Right kidney (tissue), 9 donors: ENCODE data around the gene DUSP22.
"Not testable (repeated sequence)": the region's sequence is repeated elsewhere in the genome, so short reads cannot be mapped to it uniquely, and the experiment has no call there.

Experiments used
- DNase-seq: peaks from one replicate; pipeline ENCODE4 v3.0.0-alpha.2; 2016
- long read RNA-seq, 8 donors: transcript quantifications; one replicate each; lab custom pipeline, GENCODE V29; 2026

The DUSP22 gene
- long read RNA-seq, donor 1, partial matches to known transcripts: 0 of 8 reads
- long read RNA-seq, donor 1, other reads (novel, unspliced or antisense): 0 of 8 reads
- long read RNA-seq, donor 2, partial matches to known transcripts: 0 of 6 reads
- long read RNA-seq, donor 2, other reads (novel, unspliced or antisense): 0 of 6 reads
- long read RNA-seq, donor 3, partial matches to known transcripts: 0 of 2 reads
- long read RNA-seq, donor 3, other reads (novel, unspliced or antisense): 0 of 2 reads
- long read RNA-seq, donor 4, partial matches to known transcripts: 7 of 15 reads
- long read RNA-seq, donor 4, other reads (novel, unspliced or antisense): 0 of 15 reads
- long read RNA-seq, donor 5, partial matches to known transcripts: 7 of 18 reads
- long read RNA-seq, donor 5, other reads (novel, unspliced or antisense): 0 of 18 reads
- long read RNA-seq, donor 6, partial matches to known transcripts: 0 of 7 reads
- long read RNA-seq, donor 6, other reads (novel, unspliced or antisense): 0 of 7 reads
- long read RNA-seq, donor 7, transcript DUSP22-208 (6 exons, 1,166 nt): major isoform, 6 of 13 reads
- long read RNA-seq, donor 7, transcript DUSP22-202 (7 exons, 3,098 nt): major isoform, 6 of 13 reads
- long read RNA-seq, donor 7, partial matches to known transcripts: 0 of 13 reads
- long read RNA-seq, donor 7, other reads (novel, unspliced or antisense): 0 of 13 reads
- long read RNA-seq, donor 8, transcript DUSP22-202 (7 exons, 3,098 nt): major isoform, 5 of 9 reads
- long read RNA-seq, donor 8, partial matches to known transcripts: 0 of 9 reads
- long read RNA-seq, donor 8, other reads (novel, unspliced or antisense): 0 of 9 reads

- DNase-seq: peak; percentile 94
These were observed at the start of gene DUSP22 for GRCh38 chr6:291697-292505. TSS of gene DUSP22 (plus strand) at chr6:292487. CDS start at chr6:292540, 53 bp downstream.

DNA sequence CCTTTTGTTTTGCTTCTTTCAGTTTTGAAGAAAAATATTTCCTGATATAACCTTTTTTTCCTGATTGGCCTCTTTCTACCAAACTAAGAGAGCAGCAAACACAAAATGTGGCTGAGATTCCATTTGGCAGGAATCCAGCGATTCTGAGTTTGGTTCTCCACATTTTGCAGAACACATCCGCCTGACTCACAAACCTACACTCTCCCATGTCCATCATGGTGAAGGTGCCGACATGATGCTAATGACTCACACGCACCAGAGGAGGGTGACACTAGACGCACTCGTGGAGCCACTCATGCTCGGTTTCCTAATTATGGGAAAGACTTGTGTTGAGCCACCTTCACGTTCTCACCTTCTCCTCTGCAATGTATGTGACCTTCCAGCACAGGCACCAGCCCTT is 45.9 kb upstream of the DUSP22 start:
- no peak for DNase-seq

DNA sequence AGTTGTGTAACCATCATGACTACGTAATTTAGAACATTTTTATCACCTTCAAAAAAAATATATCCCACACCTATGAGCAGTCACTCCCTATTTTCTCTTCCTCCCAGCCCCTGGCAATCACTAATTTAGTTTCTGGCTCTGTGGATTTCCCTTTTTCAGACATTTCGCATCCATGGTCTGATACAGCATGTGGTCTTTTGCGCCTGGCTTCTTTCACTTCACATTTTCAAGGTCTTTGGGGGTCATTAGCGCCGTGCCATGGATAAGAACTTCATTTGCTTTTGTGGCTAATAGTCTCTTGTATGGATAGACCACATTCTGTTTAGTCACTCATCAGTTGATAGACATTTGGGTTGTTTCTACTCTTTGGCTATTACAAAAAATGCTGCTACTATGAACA is 44.9 kb upstream of the DUSP22 start:
- DNase-seq: no peak

GRCh38 chr6:248046-248445 is 44.2 kb upstream of the DUSP22 start:
- DNase-seq: not testable (repeated sequence)

GRCh38 chr6:250676-251075 is 41.6 kb upstream of the DUSP22 start:
- DNase-seq: no peak

- DNase-seq: no peak
These were observed 40.4 kb upstream of the DUSP22 start for GRCh38 chr6:251920-252319.

- no peak for DNase-seq
These were observed 39.3 kb upstream of the DUSP22 start for GRCh38 chr6:252775-253535.

- no peak for DNase-seq
These were observed 38.3 kb upstream of the DUSP22 start for GRCh38 chr6:254016-254415.

GRCh38 chr6:255041-255750 is 37.1 kb upstream of the DUSP22 start:
- DNase-seq: no peak

- DNase-seq: no peak
These were observed 36.6 kb upstream of the DUSP22 start for GRCh38 chr6:255751-256083.

DNA sequence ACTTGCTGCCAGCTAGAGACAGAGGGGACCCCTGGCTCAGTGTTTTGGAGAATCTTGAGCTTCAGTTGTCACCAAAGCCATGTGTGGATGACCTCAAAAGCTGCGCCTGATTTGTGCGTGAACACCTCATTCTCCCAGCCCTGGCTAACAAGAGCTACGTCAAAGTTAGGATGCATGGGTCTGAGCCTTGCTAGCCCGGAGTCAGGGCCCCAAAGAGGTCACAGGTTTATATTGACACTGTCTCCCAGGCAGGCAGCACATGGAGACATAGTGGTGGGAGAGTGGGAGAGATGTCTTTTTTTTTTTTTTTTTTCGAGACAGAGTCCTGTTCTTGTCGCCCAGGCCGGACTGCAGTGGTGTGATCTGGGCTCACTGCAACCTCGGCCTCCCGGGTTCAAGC is 36.1 kb upstream of the DUSP22 start:
- no peak for DNase-seq

- DNase-seq: no peak
These were observed 35.1 kb upstream of the DUSP22 start for GRCh38 chr6:257031-257725.

DNA sequence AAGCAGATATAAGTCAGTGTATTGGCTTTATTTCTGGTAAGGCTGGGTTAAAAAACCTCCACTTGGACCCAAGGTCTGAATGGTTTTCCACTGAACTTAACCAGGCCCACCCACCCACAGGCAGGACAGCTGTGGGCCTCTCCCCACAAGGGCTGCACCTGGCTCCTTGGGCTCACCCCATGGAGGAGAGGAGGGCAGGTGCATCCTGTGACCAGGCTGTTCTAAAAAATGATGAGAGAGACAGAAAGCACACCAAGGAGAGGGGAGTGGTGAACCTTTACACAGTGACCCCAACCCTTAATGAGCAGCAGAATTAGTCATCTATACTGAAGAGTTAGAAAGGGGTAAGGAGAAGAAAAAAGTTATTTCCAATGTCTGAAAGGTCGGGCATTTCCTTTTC is 34.5 kb upstream of the DUSP22 start:
- DNase-seq: no peak

- DNase-seq: no peak
These were observed 33.0 kb upstream of the DUSP22 start for GRCh38 chr6:259316-259715.

- no peak for DNase-seq
These were observed 32.3 kb upstream of the DUSP22 start for GRCh38 chr6:259901-260508.

DNA sequence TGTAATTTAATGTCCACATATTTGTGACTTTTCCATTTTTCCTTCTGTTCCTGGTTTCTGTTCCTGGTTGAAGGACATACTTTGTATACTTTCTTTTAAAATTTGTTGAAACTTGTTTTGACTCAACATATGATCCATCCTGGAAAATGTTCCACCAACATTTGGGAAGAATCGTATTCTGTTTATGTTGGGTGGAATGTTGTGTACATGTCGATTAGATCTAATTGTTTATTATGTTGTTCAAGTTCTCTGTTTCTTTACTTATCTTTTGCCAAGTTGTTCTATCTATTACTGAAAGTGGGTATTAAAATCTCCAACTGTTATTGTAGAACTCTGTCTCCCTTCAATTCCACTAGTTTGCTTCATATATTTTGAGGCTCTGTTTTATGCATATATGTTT is 27.7 kb upstream of the DUSP22 start:
- no peak for DNase-seq

DNA sequence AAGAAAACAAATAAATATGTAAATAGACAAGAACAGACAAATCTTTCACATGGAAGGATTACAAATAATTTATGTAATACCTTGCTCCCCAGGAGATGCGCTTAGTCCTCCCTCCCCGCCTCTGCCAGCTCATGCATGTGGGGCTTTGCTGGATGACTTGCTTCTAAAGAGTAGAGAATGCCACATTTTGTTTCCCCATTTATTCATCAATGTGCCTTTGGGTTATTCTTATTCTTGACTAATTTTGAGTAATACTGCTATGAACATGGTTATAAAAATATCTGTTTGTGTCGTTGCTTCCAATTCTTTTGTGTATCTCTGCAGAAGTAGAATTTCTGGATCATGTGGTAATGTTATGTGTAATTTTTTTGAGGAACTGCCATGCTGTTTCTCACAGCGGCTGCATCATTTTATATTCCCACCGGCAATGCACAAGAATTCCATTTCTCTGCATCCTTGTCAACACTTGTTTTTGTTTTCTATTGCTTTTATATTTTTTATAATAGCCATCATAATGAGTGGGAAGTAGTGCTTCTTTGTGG is 23.8 kb upstream of the DUSP22 start:
- no peak for DNase-seq

DNA sequence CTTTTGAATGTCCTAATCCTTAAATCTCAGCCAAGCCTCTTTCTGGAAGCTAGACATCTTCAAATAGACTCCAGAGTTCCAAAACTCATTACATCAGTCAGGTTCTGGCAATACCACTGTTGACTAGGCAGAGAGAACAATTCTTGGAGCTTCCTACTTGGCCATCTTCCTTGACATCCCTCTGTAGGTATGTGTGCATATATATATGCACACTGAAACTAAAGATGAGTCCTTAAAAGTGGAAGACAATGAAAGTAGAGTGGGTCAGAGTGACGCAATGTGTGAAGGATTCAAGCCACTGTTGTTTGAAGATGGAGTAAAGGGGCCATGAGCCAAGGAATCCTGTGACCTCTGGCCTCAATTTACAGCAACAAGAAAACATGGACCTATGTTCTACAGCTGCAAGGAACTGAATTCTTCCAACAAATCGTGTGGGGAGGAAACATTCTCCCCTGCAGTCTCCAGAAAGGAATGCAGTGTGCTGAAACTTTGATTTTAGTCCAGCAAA is 18.7 kb upstream of the DUSP22 start:
- DNase-seq: no peak

GRCh38 chr6:277746-278145 is 14.5 kb upstream of the DUSP22 start:
- no peak for DNase-seq

DNA sequence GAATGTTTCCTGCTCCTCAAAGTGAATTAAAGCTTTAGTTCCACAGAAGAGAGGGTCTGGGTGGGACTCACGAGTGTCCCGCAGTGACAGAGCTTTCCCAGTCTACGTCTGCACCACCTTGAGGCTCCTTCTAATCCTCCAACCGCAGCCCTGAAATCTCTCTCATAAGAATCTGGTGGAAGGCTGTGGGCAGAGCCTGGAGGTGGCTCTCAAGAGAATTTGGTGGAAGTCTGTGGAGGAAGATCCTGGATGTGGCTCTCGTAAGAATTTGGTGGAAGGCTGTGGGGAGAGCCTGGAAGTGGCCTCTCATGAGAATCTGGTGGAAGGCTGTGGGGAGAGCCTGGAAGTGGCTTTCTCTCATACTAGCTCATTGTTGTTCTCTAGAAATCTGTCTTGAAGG is 13.8 kb upstream of the DUSP22 start:
- no peak for DNase-seq
